HG03439 (cell line): ENCODE measurements around the gene ANXA2.

Experiments
- ATAC-seq: cut with Tn5 transposase; IDR thresholded peaks from one replicate; pipeline ENCODE4 v1.9.1; 2021; ENCODE audit warnings: mild to moderate bottlenecking, moderate library complexity; ENCODE audit not compliant: unreplicated experiment

The ANXA2 gene

DNA sequence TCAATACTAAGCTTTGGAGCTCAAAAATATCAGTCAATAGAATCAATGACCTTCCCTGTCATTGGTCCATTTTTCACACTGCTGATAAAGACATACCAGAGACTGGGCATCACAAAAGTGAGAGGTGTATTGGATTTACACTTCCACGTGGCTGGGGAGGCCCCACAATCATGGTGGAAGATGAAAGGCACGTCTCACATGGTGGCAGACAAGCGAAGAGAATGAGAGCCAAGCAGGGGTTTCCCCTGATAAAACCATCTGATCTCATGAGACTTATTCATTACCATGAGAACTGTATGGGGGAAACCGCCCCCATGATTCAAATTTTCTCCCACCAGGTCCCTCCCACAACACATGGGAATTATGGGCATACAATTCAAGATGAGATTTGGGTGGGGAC lies 81.9 kb downstream of the ANXA2 start:
- ATAC-seq = no peak

DNA sequence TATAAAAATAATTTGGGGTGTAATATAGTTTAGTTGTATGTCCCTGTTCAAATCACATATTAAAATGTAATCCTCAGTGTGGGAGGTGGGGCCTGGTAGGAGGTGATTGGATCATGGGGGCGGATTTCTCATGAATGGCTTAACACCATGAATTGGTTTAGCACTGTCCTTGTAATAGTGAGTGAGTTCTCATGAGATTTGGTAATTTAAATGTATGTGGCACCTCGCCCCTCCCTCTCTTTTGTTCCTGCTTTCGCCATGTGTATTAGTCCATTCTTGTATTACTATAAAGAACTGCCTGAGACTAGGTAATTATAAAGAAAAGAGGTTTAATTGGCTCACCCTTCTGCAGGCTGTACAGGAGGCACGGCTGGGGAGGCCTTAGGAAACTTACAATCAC lies 83.9 kb downstream of the ANXA2 start:
- ATAC-seq = no peak

DNA sequence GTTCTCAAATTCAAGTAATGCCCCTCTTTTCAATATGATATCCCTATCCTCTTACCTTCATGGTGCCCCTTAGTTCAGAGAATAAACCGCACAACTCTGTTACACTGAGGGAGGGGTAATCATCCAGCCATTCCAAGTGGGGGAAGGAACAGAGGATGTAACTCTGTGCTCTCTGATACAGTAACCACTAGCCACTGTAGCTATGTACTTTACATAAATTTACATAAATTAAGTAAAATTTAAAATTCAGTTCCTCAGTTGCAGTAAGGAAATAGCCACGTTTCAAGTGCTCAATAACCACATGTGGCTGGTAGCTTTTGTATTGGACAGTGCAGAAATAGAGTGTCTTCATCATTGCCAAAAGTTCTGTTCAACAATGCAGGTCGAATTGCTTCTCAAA lies 90.8 kb downstream of the ANXA2 start:
- no peak for ATAC-seq

DNA sequence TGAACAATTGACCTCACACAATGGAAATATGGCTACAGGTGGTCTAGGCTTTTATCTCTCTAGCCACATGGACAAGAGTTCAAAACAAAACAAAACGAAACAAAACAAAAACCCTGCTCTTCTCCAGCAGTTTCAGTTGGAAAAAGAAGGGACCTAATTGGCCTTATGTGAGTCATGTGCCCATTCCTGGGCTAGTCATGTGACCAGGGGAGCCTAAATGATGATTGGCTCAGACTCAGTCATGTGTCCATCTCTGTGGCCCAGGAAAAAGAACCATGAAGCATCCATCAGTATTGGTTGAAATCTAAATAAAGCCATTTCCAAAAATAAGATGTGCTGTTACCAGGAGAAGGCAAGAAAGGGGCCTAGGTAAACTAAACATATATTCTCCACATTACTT lies 96.8 kb downstream of the ANXA2 start:
- no peak for ATAC-seq

DNA sequence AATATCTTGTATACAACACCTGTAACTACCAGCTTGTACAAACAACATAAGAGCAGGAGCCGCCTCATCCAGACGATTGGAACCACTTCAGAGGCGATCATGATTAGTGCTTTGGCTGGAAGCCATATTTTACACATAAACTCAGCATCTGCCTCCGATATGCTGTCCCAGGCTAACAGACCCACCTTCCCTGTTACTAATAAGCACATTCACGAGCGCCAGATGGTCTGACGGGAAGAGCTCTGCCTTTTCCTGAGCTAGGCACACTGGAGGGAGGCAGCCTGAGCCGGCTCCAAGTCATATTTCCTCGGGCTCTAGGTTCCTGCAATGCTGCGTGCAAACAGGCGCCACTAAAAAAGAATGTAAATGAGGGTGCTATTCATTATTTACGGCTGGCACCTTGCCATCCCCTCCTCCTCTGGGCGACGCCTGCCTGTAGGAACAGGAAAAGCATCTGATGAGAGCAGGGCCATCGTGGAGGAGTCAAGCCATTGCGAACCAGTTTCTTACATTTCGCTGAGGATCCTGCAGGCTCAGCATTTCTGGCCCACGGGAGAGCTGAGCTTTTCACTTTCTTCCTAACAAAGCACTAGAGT lies 98.2 kb downstream of the ANXA2 start:
- no peak for ATAC-seq
